MM.1S (cell line): Measurements from ENCODE around the gene DNTTIP2.

Source experiments
- DNase-seq: peaks from one replicate; pipeline ENCODE4 v3.0.0-alpha.2; 2015
- H2AFZ ChIP-seq: fragments of 300-600 bp; sonication (generic); 2 replicates; pipeline ENCODE4 v1.6.0; 2016; ENCODE audit warnings: antibody characterized with exemption, low read length
- H3F3A ChIP-seq: fragments of 300-600 bp; sonication (generic); 2 replicates; pipeline ENCODE4 v1.6.1; 2016; ENCODE audit warnings: mild to moderate bottlenecking, antibody characterized with exemption, low read length, moderate library complexity, mixed read lengths; ENCODE audit not compliant: insufficient read depth
- H3K27ac ChIP-seq: fragments of 300-600 bp; sonication (generic); 2 replicates; pipeline ENCODE4 v1.5.1; 2016; ENCODE audit warnings: mild to moderate bottlenecking, low read length
- H3K27me3 ChIP-seq: fragments of 300-600 bp; sonication (generic); replicated peaks from 2 replicates; pipeline ENCODE4 v1.6.0; 2016; ENCODE audit warnings: low read length; ENCODE audit not compliant: insufficient read depth
- H3K36me3 ChIP-seq: fragments of 300-600 bp; sonication (generic); replicated peaks from 2 replicates; pipeline ENCODE4 v1.6.1; 2016; ENCODE audit warnings: mild to moderate bottlenecking, low read length, mixed read lengths; ENCODE audit not compliant: insufficient read depth
- H3K4me1 ChIP-seq: fragments of 300-600 bp; sonication (generic); 2 replicates; pipeline ENCODE4 v1.6.1; 2016; ENCODE audit warnings: low read length, mixed read lengths
- H3K4me2 ChIP-seq: fragments of 300-600 bp; sonication (generic); 2 replicates; pipeline ENCODE4 v1.6.0; 2016; ENCODE audit warnings: low read depth, low read length
- H3K4me3 ChIP-seq: fragments of 300-600 bp; sonication (generic); 2 replicates; pipeline ENCODE4 v1.5.1; 2016; ENCODE audit warnings: low read length, mixed read lengths
- H3K79me2 ChIP-seq: fragments of 300-600 bp; sonication (generic); 2 replicates; pipeline ENCODE4 v1.6.1; 2016; ENCODE audit warnings: mixed run types, low read length, mixed read lengths
- H3K9ac ChIP-seq: fragments of 300-600 bp; sonication (generic); 2 replicates; pipeline ENCODE4 v1.6.1; 2016; ENCODE audit warnings: low read length, mixed read lengths
- H3K9me2 ChIP-seq: fragments of 300-600 bp; sonication (generic); replicated peaks from 2 replicates; pipeline ENCODE4 v1.6.1; 2016; ENCODE audit warnings: mild to moderate bottlenecking, low read length, mixed read lengths; ENCODE audit not compliant: insufficient read depth
- H3K9me3 ChIP-seq: fragments of 300-600 bp; sonication (generic); replicated peaks from 2 replicates; pipeline ENCODE4 v1.6.1; 2016; ENCODE audit warnings: mild to moderate bottlenecking, low read length, mixed read lengths; ENCODE audit not compliant: insufficient read depth
- H4K20me1 ChIP-seq: fragments of 300-600 bp; sonication (generic); 2 replicates; pipeline ENCODE4 v1.6.1; 2016; ENCODE audit warnings: mild to moderate bottlenecking, low read length, moderate library complexity, mixed read lengths; ENCODE audit not compliant: insufficient read depth
- EZH2 ChIP-seq: fragments of 300-600 bp; sonication (generic); optimal IDR thresholded peaks from 2 replicates; pipeline ENCODE3; 2017; ENCODE audit warnings: low read depth, mild to moderate bottlenecking, antibody characterized with exemption, low read length, mixed read lengths
- EZH2phosphoT487 ChIP-seq: fragments of 300-600 bp; sonication (generic); IDR thresholded peaks from 2 replicates; pipeline ENCODE4 v1.6.1; 2018; ENCODE audit warnings: antibody characterized with exemption, low read length
- TF ChIP-seq, protein P1 (sequence below): fragments of 300-600 bp; sonication (generic); IDR thresholded peaks from 2 replicates; pipeline ENCODE4 v1.5.1; 2016; ENCODE audit warnings: antibody characterized with exemption, low read length, mixed read lengths

DNTTIP2 gene, protein sequence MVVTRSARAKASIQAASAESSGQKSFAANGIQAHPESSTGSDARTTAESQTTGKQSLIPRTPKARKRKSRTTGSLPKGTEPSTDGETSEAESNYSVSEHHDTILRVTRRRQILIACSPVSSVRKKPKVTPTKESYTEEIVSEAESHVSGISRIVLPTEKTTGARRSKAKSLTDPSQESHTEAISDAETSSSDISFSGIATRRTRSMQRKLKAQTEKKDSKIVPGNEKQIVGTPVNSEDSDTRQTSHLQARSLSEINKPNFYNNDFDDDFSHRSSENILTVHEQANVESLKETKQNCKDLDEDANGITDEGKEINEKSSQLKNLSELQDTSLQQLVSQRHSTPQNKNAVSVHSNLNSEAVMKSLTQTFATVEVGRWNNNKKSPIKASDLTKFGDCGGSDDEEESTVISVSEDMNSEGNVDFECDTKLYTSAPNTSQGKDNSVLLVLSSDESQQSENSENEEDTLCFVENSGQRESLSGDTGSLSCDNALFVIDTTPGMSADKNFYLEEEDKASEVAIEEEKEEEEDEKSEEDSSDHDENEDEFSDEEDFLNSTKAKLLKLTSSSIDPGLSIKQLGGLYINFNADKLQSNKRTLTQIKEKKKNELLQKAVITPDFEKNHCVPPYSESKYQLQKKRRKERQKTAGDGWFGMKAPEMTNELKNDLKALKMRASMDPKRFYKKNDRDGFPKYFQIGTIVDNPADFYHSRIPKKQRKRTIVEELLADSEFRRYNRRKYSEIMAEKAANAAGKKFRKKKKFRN

GRCh38 chr1:93878889-93879586 is at the start of gene DNTTIP2:
TSS of gene DNTTIP2 (minus strand) at chr1:93879206. CDS start at chr1:93879148, 58 bp downstream.
- TF ChIP-seq, protein P1, sequence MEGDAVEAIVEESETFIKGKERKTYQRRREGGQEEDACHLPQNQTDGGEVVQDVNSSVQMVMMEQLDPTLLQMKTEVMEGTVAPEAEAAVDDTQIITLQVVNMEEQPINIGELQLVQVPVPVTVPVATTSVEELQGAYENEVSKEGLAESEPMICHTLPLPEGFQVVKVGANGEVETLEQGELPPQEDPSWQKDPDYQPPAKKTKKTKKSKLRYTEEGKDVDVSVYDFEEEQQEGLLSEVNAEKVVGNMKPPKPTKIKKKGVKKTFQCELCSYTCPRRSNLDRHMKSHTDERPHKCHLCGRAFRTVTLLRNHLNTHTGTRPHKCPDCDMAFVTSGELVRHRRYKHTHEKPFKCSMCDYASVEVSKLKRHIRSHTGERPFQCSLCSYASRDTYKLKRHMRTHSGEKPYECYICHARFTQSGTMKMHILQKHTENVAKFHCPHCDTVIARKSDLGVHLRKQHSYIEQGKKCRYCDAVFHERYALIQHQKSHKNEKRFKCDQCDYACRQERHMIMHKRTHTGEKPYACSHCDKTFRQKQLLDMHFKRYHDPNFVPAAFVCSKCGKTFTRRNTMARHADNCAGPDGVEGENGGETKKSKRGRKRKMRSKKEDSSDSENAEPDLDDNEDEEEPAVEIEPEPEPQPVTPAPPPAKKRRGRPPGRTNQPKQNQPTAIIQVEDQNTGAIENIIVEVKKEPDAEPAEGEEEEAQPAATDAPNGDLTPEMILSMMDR, result no peak
- TF ChIP-seq EZH2 (no peak), EZH2phosphoT487 (no peak)
- H3K27ac ChIP-seq, result peak within 1 kb of the TSS; percentile 80
- peaks cover 33% of the 10 kb centered on the region for H3K79me2 ChIP-seq
- peak within 1 kb of the TSS; percentile 82 for H2AFZ ChIP-seq
- H3K9me2 ChIP-seq, result no peaks in the 10 kb centered on the region
- no peaks in the 10 kb centered on the region for H3K27me3 ChIP-seq
- H3F3A ChIP-seq, result 0 out of 2 replicates have a peak, but pooled peaks cover 3% of the 10 kb centered on the region
- H3K4me3 ChIP-seq, result peak within 1 kb of the TSS; percentile 97
- no peaks in the 10 kb centered on the region for H3K9me3 ChIP-seq
- H3K9ac ChIP-seq, result peak within 1 kb of the TSS; percentile 93
- no peaks in the 10 kb centered on the region for H3K36me3 ChIP-seq
- no peaks in the 10 kb centered on the region; the same call in 1 of the 2 replicates for H3K4me1 ChIP-seq
- peak within 1 kb of the TSS; percentile 74 for H3K4me2 ChIP-seq
- no peaks in the 10 kb centered on the region for H4K20me1 ChIP-seq
- peak; percentile 81 for DNase-seq

GRCh38 chr1:93925206-93925605 is 46.2 kb upstream of the DNTTIP2 start:
- no peak for TF ChIP-seq EZH2
- TF ChIP-seq EZH2phosphoT487, result no peak
- TF ChIP-seq, protein P1, result no peak

GRCh38 chr1:93919780-93920179 is 40.8 kb upstream of the DNTTIP2 start:
- no peaks in the 10 kb centered on the region for H3K36me3 ChIP-seq
- H3K9me2 ChIP-seq, result no peaks in the 10 kb centered on the region
- no peak overlapping the region for H3K4me3 ChIP-seq
- H3K4me2 ChIP-seq, result no peak overlapping the region
- no peak overlapping the region for H3K27ac ChIP-seq
- H3K4me1 ChIP-seq, result no peaks in the 10 kb centered on the region
- H2AFZ ChIP-seq, result no peak overlapping the region
- H3K27me3 ChIP-seq, result no peaks in the 10 kb centered on the region
- no peak for DNase-seq
- H3K9me3 ChIP-seq, result no peaks in the 10 kb centered on the region
- no peaks in the 10 kb centered on the region for H4K20me1 ChIP-seq
- no peaks in the 10 kb centered on the region for H3K79me2 ChIP-seq
- no peaks in the 10 kb centered on the region for H3F3A ChIP-seq
- no peak overlapping the region for H3K9ac ChIP-seq
- TF ChIP-seq EZH2phosphoT487 (no peak), EZH2 (no peak)
- TF ChIP-seq, protein P1, result no peak

More at GRCh38 chr1:93925206-93925605, 46.2 kb upstream of the DNTTIP2 start:
- H3K9ac ChIP-seq, result no peak overlapping the region
- H3K27ac ChIP-seq, result no peak overlapping the region
- no peak for DNase-seq
- H3K4me1 ChIP-seq, result no peaks in the 10 kb centered on the region
- no peaks in the 10 kb centered on the region for H3K79me2 ChIP-seq
- no peak overlapping the region for H2AFZ ChIP-seq
- no peaks in the 10 kb centered on the region for H4K20me1 ChIP-seq
- H3K4me3 ChIP-seq, result no peak overlapping the region
- H3K4me2 ChIP-seq, result no peak overlapping the region
- no peaks in the 10 kb centered on the region for H3K9me3 ChIP-seq
- H3F3A ChIP-seq, result no peaks in the 10 kb centered on the region
- no peaks in the 10 kb centered on the region for H3K36me3 ChIP-seq
- H3K9me2 ChIP-seq, result no peaks in the 10 kb centered on the region
- H3K27me3 ChIP-seq, result no peaks in the 10 kb centered on the region
